IMR-90 (cell line): Measurements from ENCODE around the gene CACNA1D. TPM values are rescaled to one million over a fixed set of nuclear protein-coding genes. Genes with fewer than 3 reads are reported as not detected.

Experiments
- ATAC-seq: fragments of 200-7000 bp; cut with Tn5 transposase; 2 replicates; pipeline ENCODE4 v1.9.1; 2020; ENCODE audit warnings: low read depth, mild to moderate bottlenecking, moderate library complexity
- BruUV-seq: library from RNA; stranded (reverse); fragments of 400-500 nt; replicated peaks from 2 replicates; lab custom pipeline; 2021; lab: Mats Ljungman, UMichigan
- CTCF ChIA-PET: fragments of 300-600 bp; formaldehyde crosslinking; extraction: SDS; loops from one replicate; lab custom pipeline; 2021; ENCODE audit warnings: antibody characterized with exemption; lab: Yijun Ruan, JAX
- POLR2A ChIA-PET: fragments of 300-600 bp; sonication (Branson Sonifier 250); formaldehyde crosslinking; loops from one replicate; lab custom pipeline; 2022; ENCODE audit warnings: antibody characterized with exemption; ENCODE audit not compliant: unreplicated experiment; lab: Charles Lee
- DNase-seq: peaks from one replicate; pipeline ENCODE4 v3.0.0; 2013
- H2AFZ ChIP-seq: replicated peaks from 2 replicates; pipeline ENCODE3; 2013; ENCODE audit warnings: low read length, mild to moderate bottlenecking; ENCODE audit not compliant: poor library complexity
- H2AK5ac ChIP-seq: 2 replicates; pipeline ENCODE4 v1.6.1; 2013; ENCODE audit warnings: low read depth, low read length, inconsistent platforms
- H2AK9ac ChIP-seq: replicated peaks from 2 replicates; pipeline ENCODE3; 2013; ENCODE audit warnings: mild to moderate bottlenecking, low read depth, low read length, moderate library complexity; ENCODE audit not compliant: poor library complexity
- H2BK120ac ChIP-seq: 2 replicates; pipeline ENCODE4 v1.6.1; 2013; ENCODE audit warnings: low read depth, low read length, inconsistent platforms
- H2BK15ac ChIP-seq: 3 replicates; pipeline ENCODE4 v1.6.1; 2013; ENCODE audit warnings: low read depth, low read length, inconsistent platforms
- H2BK20ac ChIP-seq: 2 replicates; pipeline ENCODE4 v1.6.1; 2013; ENCODE audit warnings: low read depth, mild to moderate bottlenecking, inconsistent platforms, low read length, moderate library complexity
- H2BK5ac ChIP-seq: 2 replicates; pipeline ENCODE4 v1.6.1; 2013; ENCODE audit warnings: mild to moderate bottlenecking, low read depth, low read length, inconsistent platforms; ENCODE audit not compliant: poor library complexity, severe bottlenecking
- H3K14ac ChIP-seq: replicated peaks from 2 replicates; pipeline ENCODE4 v1.6.1; 2013; ENCODE audit warnings: low read depth, low read length, inconsistent platforms
- H3K18ac ChIP-seq: 2 replicates; pipeline ENCODE4 v1.6.1; 2013; ENCODE audit warnings: low read depth, low read length, control low read depth
- H3K23ac ChIP-seq: 2 replicates; pipeline ENCODE4 v1.6.1; 2013; ENCODE audit warnings: low read depth, low read length, inconsistent platforms
- H3K27ac ChIP-seq: 2 replicates; pipeline ENCODE4 v1.5.1; 2013; ENCODE audit warnings: mild to moderate bottlenecking, control low read depth, low read length; ENCODE audit not compliant: insufficient read depth
- H3K27me3 ChIP-seq: 2 replicates; pipeline ENCODE4 v1.6.1; 2013; ENCODE audit warnings: low read length; ENCODE audit not compliant: control insufficient read depth, insufficient read depth
- H3K36me3 ChIP-seq: 2 replicates; pipeline ENCODE4 v1.6.1; 2013; ENCODE audit warnings: low read length, mixed read lengths; ENCODE audit not compliant: control insufficient read depth, insufficient read depth
- H3K4ac ChIP-seq: 2 replicates; pipeline ENCODE4 v1.6.1; 2013; ENCODE audit warnings: low read depth, low read length, inconsistent platforms
- H3K4me1 ChIP-seq: 2 replicates; pipeline ENCODE4 v1.6.1; 2013; ENCODE audit warnings: low read length, mixed read lengths; ENCODE audit not compliant: control insufficient read depth, insufficient read depth
- H3K4me2 ChIP-seq: 2 replicates; pipeline ENCODE4 v1.6.1; 2013; ENCODE audit warnings: low read depth, mild to moderate bottlenecking, control low read depth, low read length, moderate library complexity
- H3K4me3 ChIP-seq: 2 replicates; pipeline ENCODE4 v1.5.1; 2013; ENCODE audit warnings: low read depth, mild to moderate bottlenecking, control low read depth, low read length, moderate library complexity; ENCODE audit not compliant: insufficient read depth
- H3K56ac ChIP-seq: 2 replicates; pipeline ENCODE4 v1.6.1; 2013; ENCODE audit warnings: low read length, inconsistent platforms; ENCODE audit not compliant: insufficient read depth; ENCODE audit errors: extremely low read depth
- H3K79me1 ChIP-seq, 2 experiments: 2 replicates each; pipeline ENCODE4 v1.6.1; 2013; ENCODE audit warnings: low read length in 2 of 2, inconsistent platforms in 1 of 2, low read depth in 1 of 2
- H3K9ac ChIP-seq: 2 replicates; pipeline ENCODE4 v1.6.1; 2013; ENCODE audit warnings: low read depth, low read length, control low read depth
- H3K9me1 ChIP-seq: 2 replicates; pipeline ENCODE4 v1.6.1; 2013; ENCODE audit warnings: low read length, inconsistent platforms; ENCODE audit not compliant: insufficient read depth
- H3K9me3 ChIP-seq: 2 replicates; pipeline ENCODE4 v1.6.1; 2013; ENCODE audit warnings: low read length; ENCODE audit not compliant: control insufficient read depth, insufficient read depth
- H4K20me1 ChIP-seq: 2 replicates; pipeline ENCODE4 v1.6.1; 2013; ENCODE audit warnings: low read length, inconsistent platforms; ENCODE audit not compliant: insufficient read depth
- H4K5ac ChIP-seq: 2 replicates; pipeline ENCODE4 v1.6.1; 2013; ENCODE audit warnings: mild to moderate bottlenecking, low read depth, low read length, control low read depth
- H4K8ac ChIP-seq, 2 experiments: 2 replicates each; pipeline ENCODE4 v1.6.1; 2013; ENCODE audit warnings: low read depth in 2 of 2, low read length in 2 of 2, control low read depth in 1 of 2, inconsistent platforms in 1 of 2
- H4K91ac ChIP-seq: 2 replicates; pipeline ENCODE4 v1.6.1; 2013; ENCODE audit warnings: low read depth, low read length, inconsistent platforms; ENCODE audit not compliant: insufficient read depth
- BHLHE40 ChIP-seq: fragments of 150-350 bp; IDR thresholded peaks from 2 replicates; pipeline ENCODE4 v1.6.1; 2016; ENCODE audit warnings: mild to moderate bottlenecking, low read depth, low read length
- CHD1 ChIP-seq: IDR thresholded peaks from 2 replicates; pipeline ENCODE4 v1.6.1; 2012; ENCODE audit warnings: low read depth, low read length, improper control_type of control experiment
- NFE2L2 ChIP-seq: fragments of 150-350 bp; IDR thresholded peaks from 2 replicates; pipeline ENCODE4 v1.6.1; 2016; ENCODE audit warnings: low read depth, mild to moderate bottlenecking, low read length
- POLR2A ChIP-seq: IDR thresholded peaks from 2 replicates; pipeline ENCODE4 v1.6.1; 2012; ENCODE audit warnings: mild to moderate bottlenecking, low read depth, low read length
- RFX5 ChIP-seq: IDR thresholded peaks from 2 replicates; pipeline ENCODE4 v1.8.0; 2012; ENCODE audit warnings: low read depth, mild to moderate bottlenecking, low read length, moderate library complexity
- SMC3 ChIP-seq: fragments of 150-350 bp; IDR thresholded peaks from 2 replicates; pipeline ENCODE4 v1.6.1; 2016; ENCODE audit warnings: low read depth, mild to moderate bottlenecking, antibody characterized with exemption, low read length, moderate library complexity
- WGBS, 2 experiments: methylation state at CpG; one replicate each; pipeline versions ENCODE4 v1.1.5 to v1.1.7; 2013; ENCODE audit warnings: missing lambda C conversion rate in 2 of 2; ENCODE audit not compliant: insufficient read length in 1 of 2; ENCODE audit errors: extremely low coverage in 2 of 2; 5-methylcytosine and 5-hydroxymethylcytosine counted together
- dilution Hi-C: fragments of 300-500 bp; cut with HindIII; formaldehyde crosslinking; loops from one replicate; pipeline ENCODE4 v1.14.3; 2018; ENCODE audit warnings: low sequenced_read_pairs; ENCODE audit not compliant: unreplicated experiment
- in situ Hi-C: fragments of 300-500 bp; cut with MboI; formaldehyde crosslinking; loops from 3 replicates; pipeline ENCODE4 v1.14.3; 2019; ENCODE audit warnings: low sequenced_read_pairs, inconsistent platforms, mixed read lengths
- intact Hi-C: fragments of 100-400 bp; cut with micrococcal nuclease; formaldehyde crosslinking; loops from 2 replicates; pipeline ENCODE4 v1.10.0; 2022
- polyA plus RNA-seq, 3 experiments: library from polyadenylated mRNA; depleted of rRNA; stranded (reverse); fragments of >200 nt; gene quantifications; 2 replicates each; pipeline ENCODE4 v1.2.3, GENCODE V29; 2012; ENCODE audit warnings: low replicate concordance in 1 of 3
- total RNA-seq: library from RNA; depleted of rRNA; stranded (reverse); fragments of >200 nt; gene quantifications from 2 replicates; pipeline ENCODE4 v1.2.3, GENCODE V29; 2012
- TF ChIP-seq, protein P1 (sequence below): conservative IDR thresholded peaks from 2 replicates; pipeline ENCODE4 v1.5.1; 2012; ENCODE audit warnings: mild to moderate bottlenecking, low read depth, low read length, improper control_type of control experiment

Gene CACNA1D
- total and polyA plus RNA-seq, 2 of the 4 experiments (the other 2 are of a cell fraction): 0.07 TPM; not detected in 1

- H3K4me1 ChIP-seq: no peaks in the 10 kb centered on the region
- H3K9me1 ChIP-seq: no peaks in the 10 kb centered on the region
- no peak for ATAC-seq
- H3K9ac ChIP-seq: no peak overlapping the region
- H3K4me3 ChIP-seq: no peak overlapping the region
- no peak overlapping the region for H3K23ac ChIP-seq
- no peak overlapping the region for H3K56ac ChIP-seq
- no peaks in the 10 kb centered on the region for H3K9me3 ChIP-seq
- in situ Hi-C loops (no loop called here), intact Hi-C loops (no loop called here), dilution Hi-C loops (no loop called here)
- H3K27me3 ChIP-seq: peaks cover 4% of the 10 kb centered on the region; the same call in 1 of the 2 replicates
- H4K5ac ChIP-seq: no peak overlapping the region
- H2AK5ac ChIP-seq: no peak overlapping the region
- H4K91ac ChIP-seq: no peak overlapping the region
- no peak overlapping the region for H3K18ac ChIP-seq
- TF ChIP-seq BHLHE40 (no peak), CHD1 (no peak), POLR2A (no peak), RFX5 (no peak), NFE2L2 (no peak), SMC3 (no peak)
- TF ChIP-seq, protein P1, sequence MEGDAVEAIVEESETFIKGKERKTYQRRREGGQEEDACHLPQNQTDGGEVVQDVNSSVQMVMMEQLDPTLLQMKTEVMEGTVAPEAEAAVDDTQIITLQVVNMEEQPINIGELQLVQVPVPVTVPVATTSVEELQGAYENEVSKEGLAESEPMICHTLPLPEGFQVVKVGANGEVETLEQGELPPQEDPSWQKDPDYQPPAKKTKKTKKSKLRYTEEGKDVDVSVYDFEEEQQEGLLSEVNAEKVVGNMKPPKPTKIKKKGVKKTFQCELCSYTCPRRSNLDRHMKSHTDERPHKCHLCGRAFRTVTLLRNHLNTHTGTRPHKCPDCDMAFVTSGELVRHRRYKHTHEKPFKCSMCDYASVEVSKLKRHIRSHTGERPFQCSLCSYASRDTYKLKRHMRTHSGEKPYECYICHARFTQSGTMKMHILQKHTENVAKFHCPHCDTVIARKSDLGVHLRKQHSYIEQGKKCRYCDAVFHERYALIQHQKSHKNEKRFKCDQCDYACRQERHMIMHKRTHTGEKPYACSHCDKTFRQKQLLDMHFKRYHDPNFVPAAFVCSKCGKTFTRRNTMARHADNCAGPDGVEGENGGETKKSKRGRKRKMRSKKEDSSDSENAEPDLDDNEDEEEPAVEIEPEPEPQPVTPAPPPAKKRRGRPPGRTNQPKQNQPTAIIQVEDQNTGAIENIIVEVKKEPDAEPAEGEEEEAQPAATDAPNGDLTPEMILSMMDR: no peak
- POLR2A ChIA-PET: no interaction called here
- no peak for DNase-seq
- no TSS peak for BruUV-seq
- H2BK15ac ChIP-seq: no peak overlapping the region
- no peak overlapping the region for H2AK9ac ChIP-seq
- no peak overlapping the region for H3K4ac ChIP-seq
- no peak overlapping the region for H3K4me2 ChIP-seq
- no peaks in the 10 kb centered on the region for H3K36me3 ChIP-seq
- H4K8ac ChIP-seq: no peak overlapping the region
- H3K79me1 ChIP-seq: no peaks in the 10 kb centered on the region
- H2BK20ac ChIP-seq: no peak overlapping the region
- no peak overlapping the region for H3K27ac ChIP-seq
- H2BK120ac ChIP-seq: no peak overlapping the region
- no peak overlapping the region for H2BK5ac ChIP-seq
- no CpG with 5 or more reads among the region's 6 CpGs for WGBS, 2 experiments
- H3K14ac ChIP-seq: no peak overlapping the region
- no peaks in the 10 kb centered on the region for H4K20me1 ChIP-seq
- H2AFZ ChIP-seq: no peak overlapping the region
- CTCF ChIA-PET: no interaction called here
These were observed 193.7 kb downstream of the CACNA1D start for GRCh38 chr3:53688066-53688465.
